ENCODE measurements around the gene TRIM42.

Gene TRIM42

GRCh38 chr3:140708815-140709214, 31.0 kb downstream of the TRIM42 start:
- Histone ChIP-seq H3K36me3 (ENCODE audit: control insufficient read depth in 5 of 5, insufficient read depth in 5 of 5, low read length in 5 of 5) (no peaks in the 10 kb centered on the region), H3K27ac (ENCODE audit: low read depth, low read length) (peak overlapping the region; percentile 56), H3K4me1 (ENCODE audit: control insufficient read depth in 5 of 5, insufficient read depth in 5 of 5, low read length in 5 of 5) (peaks cover 0 to 48% (median 40%) of the 10 kb centered on the region in 5 donors), H3K27me3 (ENCODE audit: control insufficient read depth in 5 of 5, insufficient read depth in 4 of 5, low read length in 5 of 5) (no peaks in the 10 kb centered on the region), H3K4me3 (ENCODE audit: low read depth in 1 of 5, low read length in 5 of 5) (no peak overlapping the region), H3K9ac (ENCODE audit: low read length in 5 of 5) (peak overlapping the region in 1 of 5 donors; percentile 21), H3K9me3 (ENCODE audit: control insufficient read depth in 5 of 5, low read length in 5 of 5) (peaks cover 0 to 5% (median 0%) of the 10 kb centered on the region in 5 donors)

- H3K9me3 ChIP-seq (ENCODE audit: control insufficient read depth in 5 of 5, low read length in 5 of 5): peaks cover 0 to 5% (median 0%) of the 10 kb centered on the region in 5 donors
- H3K36me3 ChIP-seq (ENCODE audit: control insufficient read depth in 5 of 5, insufficient read depth in 5 of 5, low read length in 5 of 5): no peaks in the 10 kb centered on the region
- H3K27ac ChIP-seq (ENCODE audit: low read depth, low read length): no peak overlapping the region
- no peaks in the 10 kb centered on the region for H3K27me3 ChIP-seq (ENCODE audit: control insufficient read depth in 5 of 5, insufficient read depth in 4 of 5, low read length in 5 of 5)
- no peak overlapping the region for H3K4me3 ChIP-seq (ENCODE audit: low read depth in 1 of 5, low read length in 5 of 5)
- H3K4me1 ChIP-seq (ENCODE audit: control insufficient read depth in 5 of 5, insufficient read depth in 5 of 5, low read length in 5 of 5): peaks cover 0 to 48% (median 40%) of the 10 kb centered on the region in 5 donors
- H3K9ac ChIP-seq (ENCODE audit: low read length in 5 of 5): no peak overlapping the region
These were observed 31.9 kb downstream of the TRIM42 start for GRCh38 chr3:140709751-140710150.

GRCh38 chr3:140710711-140711389, 33.0 kb downstream of the TRIM42 start:
- Histone ChIP-seq H3K4me3 (ENCODE audit: low read depth in 1 of 5, low read length in 5 of 5) (no peak overlapping the region), H3K4me1 (ENCODE audit: control insufficient read depth in 5 of 5, insufficient read depth in 5 of 5, low read length in 5 of 5) (peaks cover 0 to 40% (median 33%) of the 10 kb centered on the region in 5 donors), H3K9me3 (ENCODE audit: control insufficient read depth in 5 of 5, low read length in 5 of 5) (peaks cover 0 to under 1% (median 0%) of the 10 kb centered on the region in 5 donors), H3K36me3 (ENCODE audit: control insufficient read depth in 5 of 5, insufficient read depth in 5 of 5, low read length in 5 of 5) (no peaks in the 10 kb centered on the region), H3K9ac (ENCODE audit: low read length in 5 of 5) (no peak overlapping the region), H3K27me3 (ENCODE audit: control insufficient read depth in 5 of 5, insufficient read depth in 4 of 5, low read length in 5 of 5) (no peaks in the 10 kb centered on the region), H3K27ac (ENCODE audit: low read depth, low read length) (no peak overlapping the region)

DNA sequence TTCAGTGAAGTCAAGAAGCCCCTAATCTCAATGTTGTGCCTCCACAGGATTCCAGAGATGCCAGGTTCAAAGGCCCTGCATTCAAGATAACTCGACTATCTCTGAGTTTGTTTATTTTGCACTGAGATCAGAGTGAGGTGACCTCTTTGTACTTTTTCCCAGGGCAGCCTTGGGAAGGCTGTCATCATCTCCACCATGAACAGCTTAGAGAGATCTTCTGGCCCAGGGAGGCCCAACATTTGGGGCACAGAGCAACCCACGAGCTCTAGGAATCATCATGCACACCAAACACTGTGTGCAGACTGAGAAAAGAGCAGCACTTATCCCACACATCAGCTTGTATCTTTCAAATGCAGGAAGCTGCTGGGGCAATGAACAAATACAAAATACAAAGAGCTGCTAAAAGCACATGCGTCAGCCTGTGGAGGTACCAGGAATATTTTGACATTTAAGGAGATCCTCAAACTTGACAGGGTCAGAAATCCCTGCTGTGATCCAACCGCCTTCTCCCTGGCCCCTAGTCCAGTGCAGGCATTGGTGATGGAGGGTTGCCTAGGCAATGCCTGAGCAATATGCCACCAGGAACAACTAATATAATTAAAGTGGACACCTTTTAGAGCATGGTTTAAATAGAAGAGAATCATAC, 33.6 kb downstream of the TRIM42 start:
- H3K27ac ChIP-seq (ENCODE audit: low read depth, low read length): no peak overlapping the region
- no peaks in the 10 kb centered on the region for H3K36me3 ChIP-seq (ENCODE audit: control insufficient read depth in 5 of 5, insufficient read depth in 5 of 5, low read length in 5 of 5)
- H3K9ac ChIP-seq (ENCODE audit: low read length in 5 of 5): no peak overlapping the region
- H3K27me3 ChIP-seq (ENCODE audit: control insufficient read depth in 5 of 5, insufficient read depth in 4 of 5, low read length in 5 of 5): no peaks in the 10 kb centered on the region
- no peak overlapping the region for H3K4me3 ChIP-seq (ENCODE audit: low read depth in 1 of 5, low read length in 5 of 5)
- peaks cover 0 to 38% (median 31%) of the 10 kb centered on the region in 5 donors for H3K4me1 ChIP-seq (ENCODE audit: control insufficient read depth in 5 of 5, insufficient read depth in 5 of 5, low read length in 5 of 5)
- no peaks in the 10 kb centered on the region for H3K9me3 ChIP-seq (ENCODE audit: control insufficient read depth in 5 of 5, low read length in 5 of 5)

DNA sequence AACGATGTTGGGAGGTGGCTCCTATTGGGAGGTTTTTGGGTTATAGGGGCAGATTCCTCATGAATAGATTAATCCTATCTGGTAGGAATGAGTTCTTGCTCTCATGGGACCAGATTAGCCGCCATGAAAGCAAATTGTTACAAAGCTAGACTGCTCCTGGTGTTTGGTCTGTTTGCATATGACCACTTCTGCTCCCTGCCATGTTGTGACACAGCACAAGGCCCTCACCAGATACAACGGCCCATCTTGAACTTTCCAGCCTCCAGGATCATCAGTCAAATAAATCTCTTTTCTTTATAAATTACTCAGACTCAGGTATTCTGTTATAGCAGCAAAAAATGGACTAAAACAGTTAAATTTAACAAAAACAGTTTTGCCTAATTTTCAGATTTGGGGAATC, 34.4 kb downstream of the TRIM42 start:
- peaks cover 0 to 36% (median 28%) of the 10 kb centered on the region in 5 donors for H3K4me1 ChIP-seq (ENCODE audit: control insufficient read depth in 5 of 5, insufficient read depth in 5 of 5, low read length in 5 of 5)
- no peak overlapping the region for H3K4me3 ChIP-seq (ENCODE audit: low read depth in 1 of 5, low read length in 5 of 5)
- no peaks in the 10 kb centered on the region for H3K27me3 ChIP-seq (ENCODE audit: control insufficient read depth in 5 of 5, insufficient read depth in 4 of 5, low read length in 5 of 5)
- no peak overlapping the region for H3K9ac ChIP-seq (ENCODE audit: low read length in 5 of 5)
- no peaks in the 10 kb centered on the region for H3K36me3 ChIP-seq (ENCODE audit: control insufficient read depth in 5 of 5, insufficient read depth in 5 of 5, low read length in 5 of 5)
- H3K27ac ChIP-seq (ENCODE audit: low read depth, low read length): no peak overlapping the region
- no peaks in the 10 kb centered on the region for H3K9me3 ChIP-seq (ENCODE audit: control insufficient read depth in 5 of 5, low read length in 5 of 5)

- no peak overlapping the region for H3K9ac ChIP-seq (ENCODE audit: low read length in 5 of 5)
- no peaks in the 10 kb centered on the region for H3K27me3 ChIP-seq (ENCODE audit: control insufficient read depth in 5 of 5, insufficient read depth in 4 of 5, low read length in 5 of 5)
- H3K27ac ChIP-seq (ENCODE audit: low read depth, low read length): no peak overlapping the region
- H3K4me3 ChIP-seq (ENCODE audit: low read depth in 1 of 5, low read length in 5 of 5): no peak overlapping the region
- H3K4me1 ChIP-seq (ENCODE audit: control insufficient read depth in 5 of 5, insufficient read depth in 5 of 5, low read length in 5 of 5): peaks cover 7 to 38% (median 28%) of the 10 kb centered on the region in 5 donors
- no peaks in the 10 kb centered on the region for H3K9me3 ChIP-seq (ENCODE audit: control insufficient read depth in 5 of 5, low read length in 5 of 5)
- H3K36me3 ChIP-seq (ENCODE audit: control insufficient read depth in 5 of 5, insufficient read depth in 5 of 5, low read length in 5 of 5): no peaks in the 10 kb centered on the region
These were observed 37.2 kb downstream of the TRIM42 start for GRCh38 chr3:140715035-140715434.

- Histone ChIP-seq H3K4me1 (ENCODE audit: control insufficient read depth in 5 of 5, insufficient read depth in 5 of 5, low read length in 5 of 5) (peaks cover 7 to 46% (median 37%) of the 10 kb centered on the region in 5 donors), H3K27ac (ENCODE audit: low read depth, low read length) (no peak overlapping the region), H3K9me3 (ENCODE audit: control insufficient read depth in 5 of 5, low read length in 5 of 5) (peaks cover 0 to 3% (median 0%) of the 10 kb centered on the region in 5 donors), H3K27me3 (ENCODE audit: control insufficient read depth in 5 of 5, insufficient read depth in 4 of 5, low read length in 5 of 5) (no peaks in the 10 kb centered on the region), H3K9ac (ENCODE audit: low read length in 5 of 5) (peak overlapping the region in 1 of 5 donors; percentile 10), H3K36me3 (ENCODE audit: control insufficient read depth in 5 of 5, insufficient read depth in 5 of 5, low read length in 5 of 5) (no peaks in the 10 kb centered on the region), H3K4me3 (ENCODE audit: low read depth in 1 of 5, low read length in 5 of 5) (no peak overlapping the region)
These were observed 40.1 kb downstream of the TRIM42 start for GRCh38 chr3:140717921-140718320.

GRCh38 chr3:140719841-140720614, 42.2 kb downstream of the TRIM42 start:
- H3K9me3 ChIP-seq (ENCODE audit: control insufficient read depth in 5 of 5, low read length in 5 of 5): peaks cover 0 to 3% (median 0%) of the 10 kb centered on the region in 5 donors
- no peaks in the 10 kb centered on the region for H3K36me3 ChIP-seq (ENCODE audit: control insufficient read depth in 5 of 5, insufficient read depth in 5 of 5, low read length in 5 of 5)
- no peaks in the 10 kb centered on the region for H3K27me3 ChIP-seq (ENCODE audit: control insufficient read depth in 5 of 5, insufficient read depth in 4 of 5, low read length in 5 of 5)
- peak overlapping the region; percentile 6 for H3K27ac ChIP-seq (ENCODE audit: low read depth, low read length)
- H3K9ac ChIP-seq (ENCODE audit: low read length in 5 of 5): peak overlapping the region in 1 of 5 donors; percentile 0
- H3K4me1 ChIP-seq (ENCODE audit: control insufficient read depth in 5 of 5, insufficient read depth in 5 of 5, low read length in 5 of 5): peaks cover 7 to 48% (median 37%) of the 10 kb centered on the region in 5 donors
- H3K4me3 ChIP-seq (ENCODE audit: low read depth in 1 of 5, low read length in 5 of 5): peak overlapping the region in 1 of 5 donors; percentile 17

DNA sequence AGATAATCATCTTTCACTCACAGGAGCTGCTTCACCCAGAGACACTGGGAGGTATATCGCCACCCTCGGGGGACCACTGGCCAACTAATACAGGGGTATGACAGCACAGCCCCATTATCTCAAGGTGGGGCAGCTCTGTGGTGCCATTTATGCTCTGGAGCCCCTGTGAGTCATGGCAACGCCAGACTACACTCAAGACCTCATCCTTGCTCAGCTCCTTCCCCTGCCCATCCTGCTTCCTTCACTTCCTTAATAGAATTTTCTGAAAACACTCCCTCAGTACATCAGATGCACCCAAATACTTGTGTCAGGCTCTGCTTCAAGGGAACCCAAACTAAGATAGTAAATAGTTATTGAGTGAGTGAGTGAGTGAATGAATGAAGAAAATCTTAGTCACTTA, 45.7 kb downstream of the TRIM42 start:
- no peaks in the 10 kb centered on the region for H3K27me3 ChIP-seq (ENCODE audit: control insufficient read depth in 5 of 5, insufficient read depth in 4 of 5, low read length in 5 of 5)
- H3K27ac ChIP-seq (ENCODE audit: low read depth, low read length): no peak overlapping the region
- H3K4me3 ChIP-seq (ENCODE audit: low read depth in 1 of 5, low read length in 5 of 5): no peak overlapping the region
- H3K9ac ChIP-seq (ENCODE audit: low read length in 5 of 5): no peak overlapping the region
- H3K4me1 ChIP-seq (ENCODE audit: control insufficient read depth in 5 of 5, insufficient read depth in 5 of 5, low read length in 5 of 5): peaks cover 7 to 30% (median 22%) of the 10 kb centered on the region in 5 donors
- no peaks in the 10 kb centered on the region for H3K36me3 ChIP-seq (ENCODE audit: control insufficient read depth in 5 of 5, insufficient read depth in 5 of 5, low read length in 5 of 5)
- peaks cover 0 to 3% (median 0%) of the 10 kb centered on the region in 5 donors for H3K9me3 ChIP-seq (ENCODE audit: control insufficient read depth in 5 of 5, low read length in 5 of 5)
